ENCODE data around the gene KRT71.
A peak's percentile ranks its signal among the peaks of the same experiment; 100 is the strongest.

The KRT71 gene

GRCh38 chr12:52584156-52584682, 31.3 kb upstream of the KRT71 start:
- 0 out of 2 replicates have a peak overlapping the region, but pooled peaks have one; percentile 35 for H3K27ac ChIP-seq
- TF ChIP-seq CTCF (conservative IDR thresholded peaks at IDR 0.05; ENCODE audit: low read depth) = no peak
- POLR2A ChIA-PET (ENCODE audit: low non-redundant PET) = interaction anchor here (0.5 kb wide), 1 partner anchor 294 kb away, joined by 5 read pairs; no protein-coding TSS in a partner anchor
- no peak for DNase-seq (ENCODE audit: low spot score)
- CTCF ChIA-PET = interaction anchor here (0.7 to 4.1 kb wide), 2 partner anchors 39 to 296 kb away, joined by 4 to 39 read pairs; no protein-coding TSS in a partner anchor

- DNase-seq (ENCODE audit: low spot score) = peak; percentile 90
- peak; percentile 76 for TF ChIP-seq CTCF (conservative IDR thresholded peaks at IDR 0.05; ENCODE audit: low read depth)
- CTCF ChIA-PET = interaction anchor here (0.5 to 4.1 kb wide), 11 partner anchors 63 to 434 kb away, joined by 3 to 39 read pairs (median 4); partner anchors contain the start of gene KRT5
- POLR2A ChIA-PET (ENCODE audit: low non-redundant PET) = no interaction called here
- peak overlapping the region; percentile 92 for H3K27ac ChIP-seq
Observed at GRCh38 chr12:52582971-52583456, 30.1 kb upstream of the KRT71 start.

DNA sequence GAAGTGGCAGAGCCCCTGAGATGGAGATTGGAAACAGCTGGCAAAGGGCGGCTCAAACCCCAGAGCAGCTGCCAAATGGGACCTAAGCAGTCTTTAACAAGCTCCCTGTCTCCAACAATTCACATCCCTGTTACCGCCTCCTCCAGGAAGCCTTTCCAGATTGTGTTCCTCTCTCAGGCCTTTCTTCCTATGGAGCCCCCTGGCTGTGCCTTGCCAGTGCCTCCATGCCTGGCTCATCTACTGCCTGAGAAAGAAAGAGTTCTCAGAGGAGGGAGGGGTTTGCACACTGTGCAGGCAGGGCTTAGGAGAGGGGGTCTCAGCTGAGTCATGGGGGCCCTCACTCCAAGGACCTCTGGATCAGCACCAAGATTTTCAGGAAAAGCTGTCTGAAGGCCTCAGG, 29.5 kb upstream of the KRT71 start:
- no peak for DNase-seq (ENCODE audit: low spot score)
- CTCF ChIA-PET = interaction anchor here (0.5 to 4.1 kb wide), 14 partner anchors 63 to 439 kb away, joined by 3 to 39 read pairs (median 4); partner anchors contain the start of gene KRT5
- peak overlapping the region; percentile 92 for H3K27ac ChIP-seq
- POLR2A ChIA-PET (ENCODE audit: low non-redundant PET) = interaction anchor here (1.4 kb wide), 1 partner anchor 62 kb away, joined by 8 read pairs; the partner anchor contains the start of gene KRT5
- TF ChIP-seq CTCF (conservative IDR thresholded peaks at IDR 0.05; ENCODE audit: low read depth) = no peak

GRCh38 chr12:52581481-52581880, 28.5 kb upstream of the KRT71 start:
- peak; percentile 90 for DNase-seq (ENCODE audit: low spot score)
- ChIA-PET POLR2A (ENCODE audit: low non-redundant PET) (interaction anchor here (1.4 kb wide), 1 partner anchor 61 kb away, joined by 8 read pairs; the partner anchor contains the start of gene KRT5), CTCF (interaction anchor here (0.6 to 4.1 kb wide), 6 partner anchors 37 to 438 kb away, joined by 4 to 39 read pairs (median 4); no protein-coding TSS in a partner anchor)
- H3K27ac ChIP-seq = peak overlapping the region; percentile 92
- TF ChIP-seq CTCF (conservative IDR thresholded peaks at IDR 0.05; ENCODE audit: low read depth) = no peak

GRCh38 chr12:52581066-52581465, 28.1 kb upstream of the KRT71 start:
- CTCF ChIA-PET = interaction anchor here (1.0 to 4.1 kb wide), 4 partner anchors 37 to 299 kb away, joined by 4 to 39 read pairs (median 6); no protein-coding TSS in a partner anchor

More at GRCh38 chr12:52581066-52581465, 28.1 kb upstream of the KRT71 start:
- H3K27ac ChIP-seq = peak overlapping the region; percentile 92
- DNase-seq (ENCODE audit: low spot score) = no peak
- POLR2A ChIA-PET (ENCODE audit: low non-redundant PET) = interaction anchor here (1.4 kb wide), 1 partner anchor 61 kb away, joined by 8 read pairs; the partner anchor contains the start of gene KRT5
- TF ChIP-seq CTCF (conservative IDR thresholded peaks at IDR 0.05; ENCODE audit: low read depth) = no peak
